Stimulated activated CD4-positive, alpha-beta T cell treated with anti-CD3 and anti-CD28 coated beads, Interleukin-12 subunit alpha, Interleukin-12 subunit beta, amount 100 ng/mL, for 4 hours (primary cell): ENCODE results near the gene STEAP3.

ENCODE experiments used
- DNase-seq: peaks from one replicate; pipeline ENCODE4 v3.0.0-alpha.2; 2020

The STEAP3 gene

GRCh38 chr2:119201815-119202214 lies 21.8 kb upstream of the STEAP3 start:
- DNase-seq = no peak

GRCh38 chr2:119202610-119203310 lies 20.9 kb upstream of the STEAP3 start:
- DNase-seq = no peak

GRCh38 chr2:119204525-119204924 lies 19.1 kb upstream of the STEAP3 start:
- no peak for DNase-seq

GRCh38 chr2:119205001-119205706 lies 18.5 kb upstream of the STEAP3 start:
- DNase-seq = no peak

- DNase-seq = no peak
These were observed 17.4 kb upstream of the STEAP3 start for GRCh38 chr2:119206201-119206600.

GRCh38 chr2:119207447-119207846 lies 16.2 kb upstream of the STEAP3 start:
- DNase-seq = no peak

GRCh38 chr2:119208791-119209203 lies 14.8 kb upstream of the STEAP3 start:
- DNase-seq = no peak

- no peak for DNase-seq
These were observed 11.4 kb upstream of the STEAP3 start for GRCh38 chr2:119212139-119212800.

GRCh38 chr2:119214453-119215037 lies 9.1 kb upstream of the STEAP3 start:
- DNase-seq = no peak

GRCh38 chr2:119216994-119217393 lies 6.6 kb upstream of the STEAP3 start:
- no peak for DNase-seq

GRCh38 chr2:119218478-119219064 lies 5.1 kb upstream of the STEAP3 start:
- DNase-seq = no peak

GRCh38 chr2:119219873-119220272 lies 3.8 kb upstream of the STEAP3 start:
- DNase-seq = no peak

- no peak for DNase-seq
These were observed 2.8 kb upstream of the STEAP3 start for GRCh38 chr2:119220720-119221301.

GRCh38 chr2:119221609-119222008 lies 2.0 kb upstream of the STEAP3 start:
- no peak for DNase-seq

GRCh38 chr2:119222213-119222612 lies 1.4 kb upstream of the STEAP3 start:
- DNase-seq = no peak

GRCh38 chr2:119222863-119223520 lies 642 bp upstream of the STEAP3 start:
- DNase-seq = no peak

- DNase-seq = no peak
These were observed 914 bp downstream of the STEAP3 start for GRCh38 chr2:119224391-119225104.

- DNase-seq = no peak
These were observed 1.7 kb downstream of the STEAP3 start for GRCh38 chr2:119225105-119225865.

GRCh38 chr2:119225926-119226325 lies 2.3 kb downstream of the STEAP3 start:
- no peak for DNase-seq

- no peak for DNase-seq
These were observed 3.7 kb downstream of the STEAP3 start for GRCh38 chr2:119227346-119227745.

- no peak for DNase-seq
These were observed 4.5 kb downstream of the STEAP3 start for GRCh38 chr2:119228136-119228535.
